ENCODE measurements around the gene SLTM. TPM values are rescaled to one million over a fixed set of nuclear protein-coding genes. Genes with fewer than 3 reads are reported as not detected.
"Not testable (repeated sequence)": the region's sequence is repeated elsewhere in the genome, so short reads cannot be mapped to it uniquely, and the experiment has no call there.

SLTM gene
- total RNA-seq = 133 TPM

- DNase-seq = peak; percentile 98
These were observed at the start of gene SLTM for GRCh38 chr15:58933281-58934113. TSS of gene SLTM (minus strand) at chr15:58933679. CDS start at chr15:58933565, 114 bp downstream.

DNA sequence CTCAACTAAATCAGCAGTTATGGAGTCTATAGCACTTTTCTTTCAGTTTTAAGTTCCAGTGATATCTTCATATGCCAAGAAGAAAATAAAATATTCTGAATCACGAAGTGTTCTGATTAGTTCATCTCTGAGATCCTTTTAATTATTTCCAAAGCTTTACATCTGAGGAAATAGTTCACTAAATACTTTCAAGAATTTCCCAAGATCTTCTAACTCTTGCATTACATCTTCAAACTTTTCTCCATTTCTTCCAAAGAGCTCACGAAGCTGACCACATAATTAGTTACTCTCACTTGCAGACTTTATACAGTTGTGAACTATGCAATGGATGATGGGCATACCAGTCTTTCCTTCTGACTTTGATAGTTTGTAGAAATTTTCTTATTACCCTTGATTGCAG is 49.8 kb upstream of the SLTM start:
- DNase-seq = no peak

DNA sequence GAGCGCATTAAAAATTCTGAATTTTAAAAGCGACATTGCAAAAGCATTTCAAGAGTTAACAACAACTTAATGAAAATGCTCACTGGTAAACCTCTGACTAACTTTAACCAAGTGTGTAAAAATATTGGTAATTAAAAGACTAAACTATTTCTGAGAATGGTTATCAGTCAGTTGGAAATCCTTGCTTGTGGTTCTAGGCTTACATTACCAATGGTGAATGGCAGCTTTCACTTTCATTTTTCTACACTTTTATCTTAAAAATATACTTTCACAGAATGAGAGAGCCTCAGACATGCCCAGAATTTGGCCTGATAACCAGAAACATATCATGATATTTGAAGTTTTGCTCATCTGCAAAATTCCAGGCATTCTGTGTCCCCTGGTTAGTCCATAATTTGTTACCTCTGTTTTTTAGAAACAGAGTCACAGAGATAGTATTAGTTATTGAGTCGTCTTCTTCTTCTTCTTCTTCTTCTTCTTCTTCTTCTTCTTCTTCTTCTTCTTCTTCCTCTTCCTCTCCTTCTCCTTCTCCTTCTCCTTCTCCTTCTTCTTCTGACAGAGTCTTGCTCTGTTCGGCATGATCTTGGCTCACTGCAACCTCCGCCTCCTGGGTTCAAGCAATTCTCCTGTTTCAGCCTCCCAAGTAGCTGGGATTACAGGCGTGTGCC is 48.5 kb upstream of the SLTM start:
- DNase-seq = no peak

- DNase-seq = peak; percentile 59
These were observed 47.0 kb upstream of the SLTM start for GRCh38 chr15:58980351-58980939.

- no peak for DNase-seq
These were observed 44.4 kb upstream of the SLTM start for GRCh38 chr15:58977887-58978286.

GRCh38 chr15:58967479-58967878 is 34.0 kb upstream of the SLTM start:
- DNase-seq = no peak

DNA sequence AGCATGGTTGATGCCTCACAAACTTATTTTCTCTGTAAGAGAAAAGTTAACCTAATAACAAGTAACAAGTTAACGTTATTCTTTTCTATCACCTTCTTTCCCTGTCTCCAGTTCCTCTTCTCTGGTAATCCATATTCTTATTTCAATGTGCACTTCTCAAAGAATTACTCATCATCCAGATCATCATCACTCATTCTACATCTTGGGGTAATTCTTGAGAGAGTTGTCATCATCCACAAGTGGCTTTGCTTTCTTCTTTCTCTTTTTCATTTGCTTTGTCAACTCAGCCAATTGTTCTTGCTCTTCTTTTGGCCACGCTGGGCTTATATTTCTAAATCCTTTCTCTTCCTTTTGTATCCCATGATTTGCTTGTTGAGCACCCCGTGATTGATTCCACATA is 33.2 kb upstream of the SLTM start:
- no peak for DNase-seq

DNA sequence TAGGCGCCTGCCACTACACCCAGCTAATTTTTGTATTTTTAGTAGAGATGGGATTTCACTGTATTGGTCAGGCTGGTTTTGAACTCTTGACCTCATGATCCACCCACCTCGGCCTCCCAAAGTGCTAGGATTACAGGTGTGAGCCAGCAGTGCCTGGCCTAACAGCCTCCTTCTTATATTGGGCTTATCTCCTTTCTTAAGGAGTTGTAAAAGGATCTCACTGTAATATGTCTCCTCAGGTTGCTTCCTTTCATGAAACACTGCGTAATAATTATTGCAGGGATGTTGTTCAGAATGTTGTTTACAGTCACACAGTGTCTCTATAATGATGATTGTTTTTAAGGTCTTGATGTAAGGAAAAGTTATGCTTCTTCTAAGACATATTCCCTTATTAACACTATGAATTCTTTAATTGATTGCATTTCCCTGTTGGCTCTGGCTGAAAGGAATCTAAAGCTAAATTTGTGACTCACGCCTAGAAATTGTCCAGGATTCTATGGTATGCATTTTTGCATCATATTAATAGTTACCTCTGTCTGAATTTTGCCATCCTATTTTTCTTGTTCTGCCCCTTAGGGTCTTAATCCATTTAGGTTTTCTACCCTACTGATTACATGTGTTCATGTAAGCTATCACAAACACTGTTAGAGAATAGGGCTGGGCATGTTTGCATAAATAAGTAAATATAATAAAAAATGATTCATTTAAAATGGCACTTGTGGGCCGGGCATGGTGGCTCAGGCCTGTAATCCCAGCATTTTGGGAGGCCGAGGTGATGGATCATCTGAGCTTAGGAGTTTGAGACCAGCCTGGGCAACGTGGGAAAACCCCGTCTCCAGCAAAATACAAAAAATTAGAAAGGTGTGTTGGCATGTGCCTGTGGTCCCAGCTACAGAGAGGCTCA is 29.4 kb upstream of the SLTM start:
- DNase-seq = no peak

GRCh38 chr15:58962136-58962535 is 28.7 kb upstream of the SLTM start:
- no peak for DNase-seq

DNA sequence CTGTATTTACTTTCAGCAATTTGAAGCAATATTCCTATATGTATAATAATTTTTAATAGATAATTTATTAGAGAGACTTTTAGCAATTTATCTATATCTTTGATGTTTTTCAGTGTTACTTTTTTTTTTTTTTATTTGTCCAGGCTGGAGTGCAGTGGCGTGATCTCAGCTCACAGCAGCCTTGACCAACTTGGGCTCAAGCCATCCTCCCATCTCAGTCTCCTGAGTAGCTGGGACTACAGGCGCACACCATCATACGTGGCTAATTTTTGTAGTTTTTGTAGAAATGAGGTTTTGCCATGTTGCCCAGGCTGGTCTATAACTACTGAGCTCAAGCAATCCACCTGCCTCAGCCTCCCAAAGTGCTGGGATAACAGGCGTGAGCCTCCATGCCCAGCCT is 25.3 kb upstream of the SLTM start:
- no peak for DNase-seq

DNA sequence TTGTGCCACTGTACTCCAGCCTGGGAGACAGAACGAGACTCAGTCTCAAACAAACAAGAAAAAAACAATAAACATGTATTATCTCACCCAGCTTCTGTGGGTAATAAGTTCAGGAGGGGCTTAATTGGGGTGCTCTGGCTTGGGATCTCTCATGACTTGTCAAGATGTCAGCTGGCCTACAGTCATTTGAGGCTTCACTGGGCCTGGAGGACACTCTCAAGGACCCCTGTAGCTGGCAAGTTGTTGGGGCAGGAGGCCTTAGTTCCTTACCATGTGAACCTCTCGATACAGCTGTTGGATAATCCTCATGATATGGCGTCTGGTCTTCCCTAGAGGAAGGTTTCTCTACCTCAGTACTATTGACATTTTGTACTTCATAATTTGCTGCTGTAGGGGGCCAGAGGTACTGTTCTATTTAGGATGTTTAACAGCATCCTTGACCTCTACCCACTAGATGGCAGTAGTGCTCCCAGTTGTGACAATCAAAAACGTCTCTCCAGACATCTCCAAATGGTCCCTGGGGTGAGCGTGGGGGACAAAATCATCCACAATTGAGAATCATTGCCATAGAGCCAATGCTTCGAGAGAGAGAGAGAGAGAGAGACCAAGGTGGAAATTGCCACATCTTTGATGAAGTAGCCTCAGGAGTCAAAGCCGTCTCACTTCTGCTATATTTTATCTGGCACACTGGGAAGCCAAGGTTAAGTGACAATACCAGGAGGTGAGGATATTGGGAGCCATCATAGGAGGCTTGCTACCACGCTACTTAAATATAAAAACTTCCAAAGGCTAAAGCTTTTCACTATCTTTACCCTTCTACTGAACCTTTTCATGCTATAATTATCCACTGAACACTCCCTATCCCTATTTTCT is 23.9 kb upstream of the SLTM start:
- peak; percentile 68 for DNase-seq

GRCh38 chr15:58952751-58953150 is 19.3 kb upstream of the SLTM start:
- DNase-seq = no peak

DNA sequence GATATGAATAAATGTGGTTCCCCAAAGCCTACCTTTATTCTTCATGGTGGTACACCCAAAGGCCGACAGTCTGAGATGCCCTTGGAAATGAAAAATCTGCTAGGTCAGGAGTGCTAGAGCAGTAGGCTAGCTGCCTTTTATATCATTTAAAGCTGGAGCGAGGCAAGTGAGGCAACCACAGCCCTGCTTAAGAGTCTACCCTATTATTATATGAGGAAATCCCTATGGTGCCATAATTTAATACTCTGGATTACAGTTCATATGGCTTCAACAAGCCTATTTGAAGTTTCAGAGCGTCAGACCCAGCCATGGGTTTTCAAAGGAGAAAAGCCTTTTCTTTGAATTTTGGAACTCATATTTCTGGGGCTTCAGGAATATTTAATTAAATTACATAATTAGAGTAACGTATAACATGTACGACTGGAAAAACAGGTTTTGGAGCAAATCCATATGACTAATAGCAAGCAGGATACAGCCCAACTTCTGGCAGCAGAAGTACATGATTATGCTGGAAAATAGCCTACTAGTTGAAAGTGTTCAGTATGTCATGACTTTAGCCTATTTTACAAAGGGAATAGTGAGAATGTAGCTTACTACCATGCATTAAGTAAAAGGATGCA is 18.0 kb upstream of the SLTM start:
- DNase-seq = peak; percentile 73

DNA sequence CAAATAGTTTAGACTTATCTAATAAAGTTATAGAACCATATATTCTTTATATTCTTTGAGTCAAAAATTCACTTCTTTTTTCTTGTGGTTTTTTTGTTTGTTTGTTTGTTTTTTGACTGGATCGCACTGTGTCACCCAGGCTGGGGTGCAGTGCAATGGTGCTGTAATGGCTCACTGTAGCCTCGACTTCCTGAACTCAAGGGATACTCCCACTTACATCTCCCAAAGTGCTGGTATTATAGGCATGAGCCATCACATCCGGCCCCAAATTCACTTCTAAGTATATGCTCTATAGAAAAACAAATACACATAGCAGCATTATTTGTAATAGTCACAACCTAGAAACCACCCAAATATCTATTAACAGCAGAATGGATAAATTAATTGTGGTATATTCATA is 13.7 kb upstream of the SLTM start:
- no peak for DNase-seq

DNA sequence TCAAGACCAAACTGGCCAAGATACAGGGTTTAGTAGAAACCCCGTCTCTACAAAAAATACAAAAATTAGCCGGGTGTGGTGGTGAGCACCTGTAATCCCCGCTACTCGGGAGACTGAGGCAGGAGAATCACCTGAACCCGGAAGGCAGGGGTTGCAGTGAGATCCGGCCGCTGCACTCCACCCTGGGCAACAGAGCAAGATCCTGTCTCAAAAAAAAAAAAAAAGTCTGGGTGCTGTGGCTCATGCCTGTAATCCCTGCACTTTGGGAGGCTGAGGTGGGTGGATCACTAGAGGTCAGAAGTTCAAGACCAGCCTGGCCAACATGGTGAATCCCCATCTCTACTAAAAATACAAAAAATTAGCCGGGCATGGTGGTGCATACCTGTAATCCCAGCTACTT is 1.5 kb upstream of the SLTM start:
- not testable (repeated sequence) for DNase-seq

- DNase-seq = peak; percentile 31
These were observed 1.0 kb upstream of the SLTM start for GRCh38 chr15:58934521-58934920.

DNA sequence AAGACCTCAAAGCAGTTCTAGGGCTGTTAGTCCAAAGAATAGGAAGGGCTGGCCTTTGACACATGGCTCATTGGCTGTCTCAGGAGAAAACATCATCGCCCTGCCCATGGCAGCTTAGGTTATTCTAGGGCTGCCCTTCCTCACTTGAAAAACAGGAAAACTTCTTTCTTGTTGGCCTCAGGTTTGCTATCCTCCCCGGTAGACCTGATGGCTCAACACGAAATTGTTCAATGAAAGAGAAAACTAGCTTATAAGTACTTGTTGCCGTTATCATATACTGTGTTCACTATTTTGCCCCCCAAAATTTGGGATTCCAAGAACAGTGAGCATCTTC is 602 bp upstream of the SLTM start:
- no peak for DNase-seq

DNA sequence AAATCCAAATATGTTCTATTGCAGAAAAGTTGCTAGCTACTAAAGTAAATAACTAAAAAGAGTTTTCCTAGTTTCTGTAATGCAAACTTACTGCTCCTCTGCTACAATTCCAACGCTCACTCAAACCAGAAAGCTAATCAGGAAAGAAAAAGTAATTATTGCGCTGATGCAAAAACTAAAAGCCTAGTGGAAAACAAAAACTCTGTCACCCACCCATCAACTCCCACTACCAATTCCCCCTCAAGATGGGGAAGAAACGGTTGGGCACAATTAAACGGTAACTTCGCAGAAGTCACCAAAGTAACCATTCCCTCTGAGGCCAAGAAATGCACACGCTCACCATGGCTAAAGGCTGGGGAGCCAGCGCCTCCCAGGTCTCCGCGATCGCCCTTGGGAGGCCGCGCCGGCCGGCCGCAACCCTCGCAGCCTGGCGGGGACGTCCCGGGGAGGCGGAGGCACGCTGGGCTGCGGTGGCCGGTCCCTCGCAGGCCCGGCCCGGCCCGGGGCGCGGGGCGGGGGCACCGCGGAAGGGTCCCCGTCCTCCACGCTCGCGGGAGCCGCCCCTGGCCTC is 684 bp downstream of the SLTM start:
- peak; percentile 61 for DNase-seq

DNA sequence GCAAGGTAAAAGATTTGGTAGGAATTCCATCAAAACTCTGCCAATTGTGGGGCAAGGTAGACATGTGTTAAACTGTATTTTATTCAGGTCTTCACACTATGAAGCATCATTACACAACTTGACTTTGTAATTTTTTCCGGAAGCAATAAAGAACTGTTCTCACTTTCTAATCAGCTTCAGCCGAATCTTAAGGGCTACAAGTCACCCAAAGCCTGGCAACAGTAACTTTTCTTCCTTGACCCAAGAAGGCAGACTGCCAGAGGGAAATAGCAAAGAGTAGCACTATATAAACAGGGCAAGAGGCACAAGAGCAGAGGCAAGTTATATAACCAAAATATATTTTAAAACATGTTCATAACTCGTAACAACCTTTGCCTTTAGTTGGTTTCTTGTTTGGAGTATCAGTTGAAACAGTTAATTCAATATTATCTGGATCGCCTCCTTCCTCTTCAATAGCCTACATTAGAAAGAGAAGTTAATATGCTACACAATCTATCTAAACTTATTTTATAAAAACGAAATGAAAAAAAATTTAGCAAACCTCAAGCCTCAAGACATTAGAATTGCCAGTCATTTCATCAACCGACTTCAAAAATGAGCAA is 1.4 kb downstream of the SLTM start:
- peak; percentile 61 for DNase-seq

DNA sequence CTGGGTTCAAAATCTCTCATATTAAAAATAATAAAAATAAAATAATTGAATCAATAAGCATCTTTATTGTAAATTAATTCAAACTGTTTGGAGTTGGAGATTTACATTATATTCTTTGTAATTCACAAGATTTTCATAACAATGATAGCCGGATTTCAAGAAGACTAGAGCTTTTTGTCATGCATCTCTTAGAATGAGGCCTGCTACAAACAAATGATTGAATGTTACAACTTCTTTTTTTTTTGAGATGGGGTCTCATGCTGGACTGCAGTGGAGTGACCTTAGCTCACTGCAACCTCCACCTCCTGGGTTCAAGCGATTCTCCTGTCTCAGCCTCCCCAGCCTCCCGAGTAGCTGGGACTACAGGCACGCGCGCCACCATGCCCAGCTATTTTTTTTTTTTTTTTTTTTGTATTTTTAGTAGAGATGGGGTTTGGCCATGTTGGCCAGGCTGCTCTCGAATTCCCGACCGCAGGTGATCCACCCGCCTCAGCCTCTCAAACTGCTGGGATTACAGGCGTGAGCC is 3.5 kb downstream of the SLTM start:
- DNase-seq = no peak
